Measurements from ENCODE around the gene CA10. TPM values are rescaled to one million over a fixed set of nuclear protein-coding genes. Genes with fewer than 3 reads are reported as not detected.

The CA10 gene
- total RNA-seq, 4 donors from 2014 or later = not detected

DNA sequence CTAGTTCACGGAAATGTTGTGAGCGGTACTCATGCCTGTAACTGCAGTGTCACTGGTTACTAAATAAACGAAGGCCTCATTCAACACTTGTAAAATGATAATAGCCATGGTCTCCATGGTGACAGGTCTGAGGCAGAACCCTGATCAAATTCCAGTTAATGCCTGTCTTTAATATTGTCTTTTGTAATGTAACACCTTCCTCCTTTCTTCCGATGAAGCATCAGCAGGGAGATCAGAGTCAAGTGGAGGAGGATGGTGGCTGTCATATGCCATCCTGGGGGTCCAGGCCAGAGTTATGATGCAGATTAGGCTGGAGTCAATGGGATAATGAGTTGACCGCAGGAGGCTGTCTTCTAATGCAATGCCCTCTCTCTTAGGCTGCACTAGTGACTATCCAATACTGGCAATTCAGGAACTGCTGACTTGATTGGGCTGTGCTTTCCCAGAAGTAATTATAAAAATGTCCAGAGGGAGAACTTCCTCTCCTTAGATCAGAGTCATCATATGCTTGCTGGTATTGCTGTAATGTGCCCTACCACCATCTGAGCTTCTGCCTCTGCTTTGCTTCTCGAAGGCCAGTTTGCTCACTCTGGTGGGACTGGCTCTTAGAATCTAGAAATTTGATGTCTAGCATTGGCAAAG lies 419.1 kb downstream of the CA10 start:
- no peak for ATAC-seq (ENCODE audit: low FRiP score)
- DNase-seq (ENCODE audit: low spot score) = no peak
- TF ChIP-seq CTCF (IDR thresholded peaks at IDR 0.05) = no peak

DNA sequence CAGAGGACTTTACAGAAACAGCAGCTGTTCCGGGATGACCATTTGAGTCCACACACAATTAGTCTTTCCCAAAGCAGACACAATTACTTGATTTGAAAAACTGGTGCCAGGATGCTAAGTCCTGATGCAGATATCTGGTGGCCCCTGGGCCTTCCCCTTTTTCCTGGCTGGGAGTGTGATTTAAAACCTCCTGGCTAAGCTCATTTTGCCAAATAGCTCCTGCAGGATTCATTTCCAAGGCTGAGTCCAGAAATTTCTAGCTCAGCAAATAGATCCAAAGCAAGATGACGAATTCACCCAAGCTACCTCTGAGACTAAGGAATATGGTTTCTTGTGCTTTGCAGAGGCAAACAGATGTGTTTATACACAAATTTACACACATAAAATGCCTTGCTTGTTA lies 422.2 kb downstream of the CA10 start:
- DNase-seq (ENCODE audit: low spot score) = no peak
- TF ChIP-seq CTCF (IDR thresholded peaks at IDR 0.05) = no peak
- ATAC-seq (ENCODE audit: low FRiP score) = no peak

- TF ChIP-seq CTCF (IDR thresholded peaks at IDR 0.05) = no peak
- ATAC-seq (ENCODE audit: low FRiP score) (no peak), DNase-seq (ENCODE audit: low spot score) (no peak)
These were observed 423.5 kb downstream of the CA10 start for GRCh38 chr17:51734976-51735375.

DNA sequence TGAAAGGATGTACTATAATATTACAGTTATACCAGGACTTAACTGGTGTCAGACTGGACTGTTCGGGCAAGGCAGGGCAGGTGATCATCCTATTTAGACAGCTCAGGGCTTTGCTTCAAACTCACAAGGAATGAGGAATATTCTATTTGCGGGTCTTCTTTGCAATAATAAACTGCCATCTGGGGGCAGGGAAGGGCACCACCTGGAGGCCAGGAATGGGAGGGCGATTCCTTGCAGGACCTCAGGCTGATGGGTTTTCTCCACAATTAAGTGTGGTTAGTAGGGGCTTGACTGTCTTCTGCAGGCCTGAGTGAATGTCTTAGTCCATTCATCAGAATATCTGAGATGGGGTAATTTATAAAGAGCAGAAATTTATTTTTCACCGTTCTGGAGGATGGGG lies 424.1 kb downstream of the CA10 start:
- no peak for ATAC-seq (ENCODE audit: low FRiP score)
- peak in 1 of 3 donors; percentile 9 for TF ChIP-seq CTCF (IDR thresholded peaks at IDR 0.05)
- no peak for DNase-seq (ENCODE audit: low spot score)

GRCh38 chr17:51733166-51733565 lies 425.3 kb downstream of the CA10 start:
- no peak for DNase-seq (ENCODE audit: low spot score)
- ATAC-seq (ENCODE audit: low FRiP score) = no peak
- no peak for TF ChIP-seq CTCF (IDR thresholded peaks at IDR 0.05)

- DNase-seq (ENCODE audit: low spot score) = no peak
- no peak for TF ChIP-seq CTCF (IDR thresholded peaks at IDR 0.05)
- ATAC-seq (ENCODE audit: low FRiP score) = no peak
These were observed 426.4 kb downstream of the CA10 start for GRCh38 chr17:51731941-51732722.
